H1 (cell line): ENCODE measurements around the gene RNASE13. TPM values are rescaled to one million over a fixed set of nuclear protein-coding genes. Genes with fewer than 3 reads are reported as not detected.
A peak's percentile ranks its signal among the peaks of the same experiment; 100 is the strongest.

Experiments used
- CTCF ChIA-PET: fragments of 300-600 bp; sonication (Branson Sonifier 250); formaldehyde crosslinking; loops from one replicate; lab custom pipeline; 2021; ENCODE audit not compliant: partially characterized antibody; lab: Charles Lee
- POLR2A ChIA-PET: fragments of 300-600 bp; sonication (Branson Sonifier 250); formaldehyde crosslinking; loops from one replicate; lab custom pipeline; 2021; ENCODE audit warnings: inconsistent platforms; ENCODE audit not compliant: partially characterized antibody; lab: Charles Lee
- DNase-seq, 2 experiments: peaks; one replicate each; pipeline versions ENCODE4 v3.0.0 to v3.0.0-alpha.2; 2010 to 2022; ENCODE audit warnings: low spot score in 2 of 2, low read depth in 1 of 2, mixed read lengths in 1 of 2
- FAIRE-seq: peaks from 2 replicates; lab custom pipeline; 2011; peaks lifted over from hg19 to GRCh38; lab: Jason Lieb, UNC
- H2AFZ ChIP-seq: 2 replicates; pipeline ENCODE4 v1.8.1; 2012; ENCODE audit warnings: low read length, inconsistent platforms
- H2AK5ac ChIP-seq: 2 replicates; pipeline ENCODE4 v1.6.1; 2013; ENCODE audit warnings: low read depth, low read length
- H2BK120ac ChIP-seq: replicated peaks from 2 replicates; pipeline ENCODE3; 2013; ENCODE audit warnings: low read depth, low read length, inconsistent platforms
- H2BK12ac ChIP-seq: 2 replicates; pipeline ENCODE4 v1.6.1; 2013; ENCODE audit warnings: low read depth, low read length
- H2BK15ac ChIP-seq: 2 replicates; pipeline ENCODE4 v1.6.1; 2013; ENCODE audit warnings: low read length
- H2BK20ac ChIP-seq: 2 replicates; pipeline ENCODE4 v1.6.1; 2013; ENCODE audit warnings: low read length
- H2BK5ac ChIP-seq: 2 replicates; pipeline ENCODE4 v1.6.1; 2013; ENCODE audit warnings: low read depth, low read length
- H3K14ac ChIP-seq: 2 replicates; pipeline ENCODE4 v1.6.1; 2013; ENCODE audit warnings: inconsistent platforms; ENCODE audit not compliant: insufficient read length
- H3K18ac ChIP-seq: 2 replicates; pipeline ENCODE4 v1.6.1; 2013; ENCODE audit warnings: low read length; ENCODE audit errors: extremely low read depth
- H3K23ac ChIP-seq: 2 replicates; pipeline ENCODE4 v1.6.1; 2013; ENCODE audit warnings: inconsistent platforms; ENCODE audit not compliant: insufficient read length
- H3K23me2 ChIP-seq: 2 replicates; pipeline ENCODE4 v1.6.1; 2013; ENCODE audit warnings: low read depth, low read length
- H3K27ac ChIP-seq: 2 replicates; pipeline ENCODE4 v1.6.1; 2011; ENCODE audit warnings: low read depth, low read length, inconsistent platforms
- H3K27me3 ChIP-seq, 4 experiments: replicated peaks in 1 of 4; 1 replicate in 1 of 4; 2 replicates in 3 of 4; pipeline versions ENCODE4 v1.6.1 to v1.8.1; 2011 to 2013; ENCODE audit warnings: low read length in 3 of 4, mild to moderate bottlenecking in 3 of 4, inconsistent platforms in 2 of 4, mixed read lengths in 2 of 4, moderate library complexity in 1 of 4; ENCODE audit not compliant: control insufficient read depth in 3 of 4, insufficient read depth in 3 of 4; ENCODE audit errors: extremely low read depth in 1 of 4
- H3K36me3 ChIP-seq, 4 experiments: 2 replicates each; pipeline versions ENCODE4 v1.6.1 to v1.8.1; 2011 to 2013; ENCODE audit warnings: mild to moderate bottlenecking in 4 of 4, low read length in 3 of 4, moderate library complexity in 2 of 4, control low read depth in 1 of 4, inconsistent platforms in 1 of 4; ENCODE audit not compliant: insufficient read depth in 4 of 4, control insufficient read depth in 2 of 4
- H3K4ac ChIP-seq: replicated peaks from 2 replicates; pipeline ENCODE3; 2013; ENCODE audit warnings: low read length, low read depth, mixed read lengths, inconsistent platforms; ENCODE audit not compliant: insufficient read length
- H3K4me1 ChIP-seq, 4 experiments: replicated peaks in 1 of 4; 1 replicate in 1 of 4; 2 replicates in 3 of 4; pipeline versions ENCODE4 v1.6.1 to v1.8.1; 2011 to 2013; ENCODE audit warnings: low read length in 3 of 4, inconsistent platforms in 2 of 4, mixed read lengths in 1 of 4; ENCODE audit not compliant: insufficient read depth in 4 of 4, control insufficient read depth in 3 of 4
- H3K4me2 ChIP-seq, 2 experiments: 2 replicates each; pipeline versions ENCODE4 v1.6.1 to v1.8.1; 2011 to 2013; ENCODE audit warnings: low read depth in 2 of 2, low read length in 2 of 2, control low read depth in 1 of 2, inconsistent platforms in 1 of 2, mild to moderate bottlenecking in 1 of 2; ENCODE audit not compliant: insufficient read depth in 1 of 2
- H3K4me3 ChIP-seq, 4 experiments: fragments of 200-600, 300-600 bp in 1 of 4; sonication (generic), shearing (Covaris generic), sonication (Bioruptor Twin) in 1 of 4; 2 replicates each; pipeline versions ENCODE4 v1.5.1 to v1.8.1; 2011 to 2016; ENCODE audit warnings: low read length in 4 of 4, low read depth in 3 of 4, control low read depth in 2 of 4, inconsistent platforms in 2 of 4, mild to moderate bottlenecking in 2 of 4, mixed read lengths in 1 of 4, moderate library complexity in 1 of 4; ENCODE audit not compliant: insufficient read depth in 2 of 4; ENCODE audit errors: extremely low read depth in 1 of 4
- H3K56ac ChIP-seq: replicated peaks from 2 replicates; pipeline ENCODE3; 2013; ENCODE audit warnings: low read depth, mild to moderate bottlenecking, mixed read lengths, low read length, inconsistent platforms; ENCODE audit not compliant: insufficient read length
- H3K79me1 ChIP-seq: 2 replicates; pipeline ENCODE4 v1.6.1; 2013; ENCODE audit warnings: low read depth, low read length, control low read depth
- H3K79me2 ChIP-seq, 2 experiments: 2 replicates each; pipeline versions ENCODE4 v1.6.1 to v1.8.1; 2012 to 2013; ENCODE audit warnings: low read length in 2 of 2, mild to moderate bottlenecking in 2 of 2, inconsistent platforms in 1 of 2; ENCODE audit not compliant: insufficient read depth in 2 of 2, control insufficient read depth in 1 of 2
- H3K9ac ChIP-seq, 4 experiments: replicated peaks in 1 of 4; 1 replicate in 1 of 4; 2 replicates in 3 of 4; pipeline versions ENCODE4 v1.6.1 to v1.8.1; 2011 to 2013; ENCODE audit warnings: low read depth in 3 of 4, low read length in 3 of 4, control low read depth in 2 of 4, mild to moderate bottlenecking in 2 of 4, moderate library complexity in 2 of 4, inconsistent platforms in 1 of 4; ENCODE audit errors: extremely low read depth in 1 of 4
- H3K9me3 ChIP-seq, 2 experiments: 2 replicates each; pipeline versions ENCODE4 v1.6.1 to v1.8.1; 2012 to 2013; ENCODE audit warnings: mild to moderate bottlenecking in 2 of 2, moderate library complexity in 2 of 2, control low read depth in 1 of 2, inconsistent platforms in 1 of 2, low read depth in 1 of 2, low read length in 1 of 2, mixed read lengths in 1 of 2; ENCODE audit not compliant: insufficient read depth in 2 of 2
- H4K20me1 ChIP-seq, 2 experiments: replicated peaks in 1 of 2; 2 replicates each; pipeline versions ENCODE3 to v1.8.1; 2011 to 2013; ENCODE audit warnings: inconsistent platforms in 2 of 2, low read length in 2 of 2, mild to moderate bottlenecking in 1 of 2; ENCODE audit not compliant: insufficient read depth in 2 of 2, control insufficient read depth in 1 of 2
- H4K5ac ChIP-seq: 2 replicates; pipeline ENCODE4 v1.6.1; 2013; ENCODE audit warnings: low read length, low read depth, mixed read lengths, inconsistent platforms; ENCODE audit not compliant: insufficient read length
- H4K8ac ChIP-seq: 2 replicates; pipeline ENCODE4 v1.8.0; 2013; ENCODE audit warnings: mild to moderate bottlenecking, moderate library complexity, low read length, inconsistent platforms; ENCODE audit not compliant: insufficient read depth; ENCODE audit errors: extremely low read depth
- H4K91ac ChIP-seq: replicated peaks from 2 replicates; pipeline ENCODE3; 2013; ENCODE audit warnings: low read length, mixed read lengths, inconsistent platforms; ENCODE audit not compliant: insufficient read length
- BACH1 ChIP-seq: IDR thresholded peaks from 2 replicates; pipeline ENCODE4 v1.6.1; 2012; ENCODE audit warnings: low read length, improper control_type of control experiment
- SIX5 ChIP-seq: IDR thresholded peaks from 2 replicates; pipeline ENCODE4 v1.6.1; 2011; ENCODE audit warnings: mild to moderate bottlenecking, low read depth, low read length
- TAF1 ChIP-seq: IDR thresholded peaks from 2 replicates; pipeline ENCODE4 v1.6.1; 2011; ENCODE audit warnings: mild to moderate bottlenecking, low read depth, low read length
- WGBS, 2 experiments: shearing (Covaris generic) in 1 of 2; methylation state at CpG; one replicate each; pipeline versions ENCODE4 v1.1.6 to v1.1.7; 2013 to 2015; ENCODE audit warnings: low lambda C conversion rate in 2 of 2, mixed read lengths in 2 of 2, inconsistent platforms in 1 of 2, low coverage in 1 of 2, missing lambda C conversion rate in 1 of 2; ENCODE audit not compliant: insufficient replicate concordance in 2 of 2, insufficient coverage in 1 of 2, insufficient read length in 1 of 2; ENCODE audit errors: extremely low coverage in 1 of 2, missing lambda C conversion rate in 1 of 2; 5-methylcytosine and 5-hydroxymethylcytosine counted together
- polyA plus RNA-seq, 7 experiments: library from polyadenylated mRNA; depleted of rRNA in 3 of 7; stranded (reverse) in 5 of 7; unstranded in 2 of 7; fragments of >200 nt in 5 of 7; fragments of 200-250 nt in 2 of 7; gene quantifications; 1 replicate in 5 of 7; 2 replicates in 1 of 7; 4 replicates in 1 of 7; pipeline versions ENCODE4 v1.2.1 to v1.2.3, GENCODE V29; 2011 to 2013; ENCODE audit warnings: missing spikeins in 2 of 7, mixed read lengths in 2 of 7
- total RNA-seq: library from RNA; stranded (reverse); fragmentation: NEBNext Ultra II Directional; extraction: Animal tissue kit (Norgen Biotek cat#: 25700); gene quantifications from 2 replicates; pipeline ENCODE4 v1.2.1, GENCODE V29; 2021
- TF ChIP-seq, protein P1 (sequence below): IDR thresholded peaks from 2 replicates; pipeline ENCODE4 v1.6.1; 2012; ENCODE audit warnings: low read length, inconsistent platforms

The RNASE13 gene
- total and polyA plus RNA-seq, 2 of the 8 experiments (the other 6 are each of a cell fraction or from before 2014, with no cell fraction given) = not detected

DNA sequence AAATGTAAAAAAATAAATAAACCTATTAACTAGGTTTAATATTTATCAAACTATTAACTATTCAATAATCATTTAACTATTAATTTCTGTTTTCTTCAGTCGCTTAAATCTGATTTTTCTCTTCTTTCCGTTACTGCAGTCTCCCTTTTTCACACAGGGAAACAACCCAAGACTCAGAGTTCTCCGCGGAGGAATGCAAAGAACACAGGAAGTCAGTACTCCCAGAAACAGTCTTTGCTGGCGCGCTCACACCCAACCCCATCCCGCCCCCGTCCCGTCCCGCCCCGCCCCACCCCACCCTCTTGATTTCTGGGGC, 45.2 kb downstream of the RNASE13 start:
- Histone ChIP-seq H3K4ac (no peak overlapping the region), H3K9ac (peak overlapping the region in 1 of 4 experiments; percentile 74; a peak in 1 of 7 replicates), H3K23ac (no peak overlapping the region), H2BK20ac (no peak overlapping the region), H3K4me1 (peaks cover 2 to 4% (median 4%) of the 10 kb centered on the region in 4 experiments; a peak in 3 of 7 replicates), H2BK12ac (0 out of 2 replicates have a peak overlapping the region, but pooled peaks have one; percentile 94), H4K5ac (peak overlapping the region; percentile 51)
- no peak for FAIRE-seq
- POLR2A ChIA-PET = interaction anchor here (0.6 to 1.0 kb wide), 3 partner anchors 9 to 16 kb away, joined by 3 read pairs; no protein-coding TSS in a partner anchor
- no peak for TF ChIP-seq BACH1
- TF ChIP-seq TAF1 = peak; percentile 42
- TF ChIP-seq SIX5 = no peak
- TF ChIP-seq, protein P1, sequence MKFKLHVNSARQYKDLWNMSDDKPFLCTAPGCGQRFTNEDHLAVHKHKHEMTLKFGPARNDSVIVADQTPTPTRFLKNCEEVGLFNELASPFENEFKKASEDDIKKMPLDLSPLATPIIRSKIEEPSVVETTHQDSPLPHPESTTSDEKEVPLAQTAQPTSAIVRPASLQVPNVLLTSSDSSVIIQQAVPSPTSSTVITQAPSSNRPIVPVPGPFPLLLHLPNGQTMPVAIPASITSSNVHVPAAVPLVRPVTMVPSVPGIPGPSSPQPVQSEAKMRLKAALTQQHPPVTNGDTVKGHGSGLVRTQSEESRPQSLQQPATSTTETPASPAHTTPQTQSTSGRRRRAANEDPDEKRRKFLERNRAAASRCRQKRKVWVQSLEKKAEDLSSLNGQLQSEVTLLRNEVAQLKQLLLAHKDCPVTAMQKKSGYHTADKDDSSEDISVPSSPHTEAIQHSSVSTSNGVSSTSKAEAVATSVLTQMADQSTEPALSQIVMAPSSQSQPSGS = no peak
- TF ChIP-seq, all 59 proteins: peak for 1
- H2AFZ ChIP-seq = no peak overlapping the region
- H2BK5ac ChIP-seq = no peak overlapping the region
- H3K36me3 ChIP-seq = peaks cover 9 to 24% (median 18%) of the 10 kb centered on the region in 4 experiments
- no peaks in the 10 kb centered on the region for H3K27me3 ChIP-seq
- H2BK120ac ChIP-seq = no peak overlapping the region
- H4K20me1 ChIP-seq = peaks cover 0 to 3% of the 10 kb centered on the region in 2 experiments
- H3K56ac ChIP-seq = no peak overlapping the region
- no peak overlapping the region for H3K27ac ChIP-seq
- no peak overlapping the region for H2BK15ac ChIP-seq
- no peaks in the 10 kb centered on the region for H3K79me1 ChIP-seq
- DNase-seq = no peak
- H4K91ac ChIP-seq = no peak overlapping the region
- CTCF ChIA-PET = interaction anchor here (0.7 to 2.1 kb wide), 5 partner anchors 16 to 103 kb away, joined by 3 to 7 read pairs (median 4); no protein-coding TSS in a partner anchor
- H3K23me2 ChIP-seq = peaks cover 4% of the 10 kb centered on the region; the same call in 1 of the 2 replicates
- H4K8ac ChIP-seq = no peak overlapping the region
- peak overlapping the region; percentile 61 to 89 for H3K4me2 ChIP-seq
- no peak overlapping the region for H2AK5ac ChIP-seq
- no peak overlapping the region for H3K18ac ChIP-seq
- no peaks in the 10 kb centered on the region for H3K9me3 ChIP-seq
- peak overlapping the region; percentile 39 to 65 (median 54); a peak in 7 of 8 replicates for H3K4me3 ChIP-seq
- no peak overlapping the region for H3K14ac ChIP-seq
- WGBS, 2 experiments = 5% methylated on average over 4 of the region's 11 CpGs; no CpG with 5 or more reads in 1 of the 2 experiments
- H3K79me2 ChIP-seq = peaks cover 0 to 19% of the 10 kb centered on the region in 2 experiments; a peak in 2 of 4 replicates
